Effector CD8-positive, alpha-beta T cell (primary cell): ENCODE data around the gene ATP10A.

ENCODE experiments used
- DNase-seq: peaks from one replicate; lab custom pipeline; 2025; lab: John Stamatoyannopoulos, UW

ATP10A gene

DNA sequence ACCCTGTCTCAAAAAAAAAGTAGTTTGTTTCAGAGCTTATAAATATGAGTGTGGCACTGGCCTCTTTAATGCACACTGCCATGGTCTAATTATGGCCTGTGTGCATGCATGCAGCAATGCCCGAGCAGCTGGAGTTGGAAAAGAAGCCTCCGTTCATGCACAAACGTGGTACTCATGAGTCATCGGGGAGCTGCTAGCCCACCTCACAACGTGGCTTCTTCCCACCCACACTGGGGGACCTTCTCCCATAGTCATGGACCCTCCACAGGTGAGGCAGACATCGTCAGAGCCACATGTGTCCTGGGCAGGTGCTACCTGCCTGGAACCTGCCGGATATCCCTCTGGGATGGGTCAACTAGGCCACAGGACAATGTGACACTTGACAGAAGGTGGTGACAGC, 66.7 kb downstream of the ATP10A start:
- no peak for DNase-seq

DNA sequence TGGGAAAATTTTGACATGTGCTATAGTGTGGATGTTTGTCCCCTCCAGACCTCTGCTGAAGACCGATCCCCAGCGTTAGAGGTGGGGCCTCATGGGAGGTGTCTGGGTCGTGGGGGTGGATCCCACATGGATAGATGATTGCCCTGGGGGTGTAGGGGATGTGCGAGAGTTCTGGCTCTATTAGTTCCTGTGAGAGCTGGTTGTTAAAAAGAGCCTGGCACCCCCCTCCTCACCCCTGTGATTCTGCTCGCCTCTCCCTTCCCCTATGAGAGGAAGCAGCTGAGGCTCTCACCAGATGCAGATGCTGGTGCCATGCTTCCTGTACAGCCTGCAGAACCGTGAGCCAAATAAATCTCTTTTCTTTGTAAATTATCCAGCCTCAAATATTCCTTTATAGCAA, 67.4 kb downstream of the ATP10A start:
- no peak for DNase-seq

DNA sequence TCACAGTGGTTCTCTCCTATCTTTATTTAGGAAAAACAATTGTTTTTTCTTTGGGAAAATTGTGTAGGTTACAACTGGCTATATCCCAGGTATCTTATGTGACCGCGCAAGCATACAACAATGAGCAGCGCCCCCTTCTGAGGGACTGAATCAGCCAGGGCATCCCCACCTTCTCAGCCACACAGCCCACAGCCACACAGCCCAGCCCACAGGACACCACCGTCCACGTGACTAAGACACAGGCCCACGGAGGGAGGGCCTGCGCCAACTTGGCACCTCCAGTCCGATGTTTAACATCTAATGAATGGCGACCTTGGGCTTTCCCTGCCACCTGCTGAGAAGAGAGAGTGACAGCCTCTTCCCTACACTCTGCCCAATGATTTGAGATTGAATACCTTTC, 68.1 kb downstream of the ATP10A start:
- no peak for DNase-seq

DNA sequence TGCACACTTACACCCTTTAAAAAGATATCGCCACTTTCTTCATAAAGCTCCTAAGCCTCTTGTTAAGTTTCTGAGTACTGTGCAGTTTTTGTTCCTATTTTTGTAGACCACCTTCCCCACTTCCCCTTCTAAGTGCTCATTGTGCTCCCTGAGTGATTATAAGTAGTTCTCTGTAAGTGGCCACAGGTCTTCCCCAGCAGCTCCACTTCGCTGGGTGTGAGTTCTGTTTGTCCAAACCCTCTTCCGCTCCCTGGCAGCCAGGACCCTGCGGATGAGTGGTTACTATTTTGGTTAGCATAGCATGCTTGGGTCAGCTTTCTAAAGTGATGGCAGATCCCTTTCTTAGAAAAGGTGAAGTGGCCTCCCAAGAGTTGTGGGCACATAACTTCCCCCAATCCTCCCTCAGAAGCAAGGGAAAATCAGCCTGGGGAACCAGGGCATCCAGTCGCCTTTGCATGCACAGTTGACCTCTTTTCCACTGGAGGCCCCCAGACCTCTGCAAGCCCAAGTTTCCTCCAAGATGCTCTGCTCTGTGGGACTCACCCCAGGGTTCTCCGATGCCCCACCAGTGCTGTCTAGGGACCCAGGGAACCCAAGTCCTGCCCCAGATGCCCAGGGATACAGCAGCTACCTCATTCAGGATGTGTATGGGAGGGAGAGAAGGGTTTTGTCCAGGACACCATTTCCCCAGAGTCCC, 69.6 kb downstream of the ATP10A start:
- DNase-seq: no peak

DNA sequence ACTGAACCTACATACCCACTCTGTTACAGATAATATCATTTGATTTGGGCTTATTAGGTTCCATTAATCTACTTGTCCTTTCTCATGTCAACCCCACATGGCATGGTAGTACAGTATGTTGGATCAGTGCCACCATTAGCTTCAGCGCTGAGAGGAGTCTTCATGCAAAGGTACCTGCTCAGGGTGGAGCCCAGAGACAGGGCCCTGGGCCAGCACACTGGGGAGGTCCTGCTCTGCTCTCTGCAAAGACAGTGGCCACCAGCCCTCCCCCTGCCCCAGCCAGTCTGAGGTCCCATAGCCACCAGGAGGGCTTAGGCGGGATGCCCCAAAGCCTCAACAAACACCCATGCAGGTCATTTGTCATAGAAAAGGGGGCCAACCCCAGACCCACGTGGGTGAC, 71.0 kb downstream of the ATP10A start:
- DNase-seq: no peak

DNA sequence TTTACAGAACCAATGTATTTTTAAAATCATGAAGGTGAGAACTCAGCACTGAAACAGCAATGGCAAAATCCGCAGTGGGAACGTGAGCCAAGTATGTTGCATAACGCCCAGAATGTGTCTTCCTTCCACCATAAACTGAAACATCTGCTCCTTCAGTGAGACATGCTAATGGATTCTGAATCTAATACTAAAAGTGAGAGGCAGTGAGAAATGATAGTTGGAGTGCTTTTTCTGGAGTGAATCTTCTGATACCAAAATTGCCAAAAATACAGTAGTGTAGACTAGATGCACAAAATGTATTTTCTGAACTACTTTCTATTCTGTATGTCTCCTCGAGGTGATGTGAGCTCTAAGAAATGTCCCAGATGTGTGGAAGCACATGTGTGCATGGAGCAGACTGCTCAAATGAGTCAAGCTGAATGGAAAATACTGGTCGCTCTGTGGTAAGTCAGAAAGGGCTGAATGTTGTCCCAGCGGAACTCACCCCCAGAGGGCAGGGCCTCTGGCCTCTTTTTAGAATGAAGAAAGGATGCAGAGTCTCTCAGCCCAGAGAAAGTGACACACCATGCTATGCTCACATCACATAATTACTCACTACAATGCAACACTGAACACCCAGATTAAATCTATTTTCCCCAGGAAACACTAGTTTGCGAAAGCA, 73.0 kb downstream of the ATP10A start:
- DNase-seq: no peak

DNA sequence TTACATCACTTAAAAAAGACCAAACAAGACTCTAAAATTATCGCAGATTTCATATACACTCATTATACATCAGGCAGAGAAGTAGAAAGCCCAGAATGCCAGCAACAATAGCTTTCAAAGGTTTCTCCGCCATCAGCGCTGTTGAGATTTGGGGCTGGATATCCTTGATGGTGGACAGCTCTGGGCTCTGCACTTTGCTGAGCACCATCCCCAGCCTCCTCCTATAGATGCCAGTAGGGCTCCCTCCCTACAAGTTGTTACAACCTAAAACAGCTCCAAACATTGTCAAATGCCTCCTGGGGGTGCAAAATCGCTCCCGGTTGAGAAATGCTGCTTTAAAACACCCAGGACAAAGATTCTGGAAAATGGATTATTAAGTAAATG, 73.5 kb downstream of the ATP10A start:
- DNase-seq: no peak

DNA sequence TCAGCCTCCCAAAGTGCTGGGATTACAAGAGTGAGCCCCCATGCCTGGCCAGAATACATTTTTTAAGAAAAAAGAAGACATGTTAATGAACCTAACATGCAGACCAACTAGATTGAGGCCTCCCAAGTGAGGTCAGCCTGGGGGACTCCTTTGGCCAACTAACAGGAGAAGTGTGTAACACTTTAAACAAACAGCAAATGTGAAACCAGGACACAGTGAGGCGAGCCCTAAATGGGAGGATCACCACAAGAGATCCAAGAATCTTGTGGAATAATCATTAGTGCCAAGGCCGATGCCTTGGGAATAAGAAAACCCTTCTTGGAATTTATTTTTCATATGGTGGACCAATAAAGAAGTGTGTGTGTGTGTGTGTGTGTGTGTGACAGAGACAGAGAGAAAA, 73.9 kb downstream of the ATP10A start:
- DNase-seq: no peak

DNA sequence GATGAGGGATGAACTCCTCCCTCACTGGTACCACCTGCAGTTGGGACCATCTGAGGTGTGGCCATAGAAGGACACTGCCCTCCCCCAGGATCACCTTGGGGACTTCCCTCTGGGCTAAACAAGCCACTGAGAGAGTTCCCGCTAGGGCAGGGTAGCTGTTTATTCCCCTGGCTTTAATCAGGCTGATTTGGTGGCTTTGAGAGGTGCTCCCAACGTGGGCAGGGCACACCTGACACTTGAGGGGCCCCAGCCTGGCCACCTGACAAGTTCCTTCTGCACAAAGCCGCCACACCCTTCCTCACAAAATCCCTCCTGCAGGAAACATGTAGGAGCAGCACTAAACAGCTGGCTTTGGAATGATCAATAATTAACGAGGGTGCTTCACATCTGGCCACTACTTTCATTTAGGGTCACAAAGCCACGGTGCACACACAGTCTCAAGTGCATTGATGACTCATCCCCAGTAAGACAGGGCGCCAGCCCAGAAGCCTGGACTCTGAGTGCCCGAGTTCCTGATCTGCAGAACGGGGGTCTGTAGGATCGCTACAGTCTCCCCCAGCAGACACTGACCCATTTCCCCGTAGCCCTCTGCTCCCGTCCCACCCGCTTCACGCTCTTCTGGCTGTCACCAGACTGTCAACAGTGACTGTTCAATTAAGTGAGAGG, 75.1 kb downstream of the ATP10A start:
- no peak for DNase-seq

DNA sequence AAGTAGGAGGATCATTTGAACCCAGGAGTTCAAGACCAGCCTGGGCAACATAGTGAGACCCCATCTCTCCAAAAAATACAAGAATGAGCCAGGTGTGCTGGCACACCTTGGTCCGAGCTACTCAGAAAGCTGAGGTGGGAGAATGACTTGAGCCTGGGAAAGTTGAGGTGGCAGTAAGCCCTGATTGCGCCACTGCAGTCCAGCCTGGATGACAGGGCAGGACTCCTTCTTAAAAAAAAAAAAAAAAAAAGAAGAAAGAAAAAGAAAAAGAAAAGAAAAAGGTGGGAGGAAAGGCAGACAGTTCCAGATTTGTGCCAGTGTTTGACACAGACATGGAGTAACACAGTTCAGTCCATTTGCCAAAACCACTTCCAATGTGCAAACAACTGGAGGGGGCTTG, 75.7 kb downstream of the ATP10A start:
- DNase-seq: no peak

DNA sequence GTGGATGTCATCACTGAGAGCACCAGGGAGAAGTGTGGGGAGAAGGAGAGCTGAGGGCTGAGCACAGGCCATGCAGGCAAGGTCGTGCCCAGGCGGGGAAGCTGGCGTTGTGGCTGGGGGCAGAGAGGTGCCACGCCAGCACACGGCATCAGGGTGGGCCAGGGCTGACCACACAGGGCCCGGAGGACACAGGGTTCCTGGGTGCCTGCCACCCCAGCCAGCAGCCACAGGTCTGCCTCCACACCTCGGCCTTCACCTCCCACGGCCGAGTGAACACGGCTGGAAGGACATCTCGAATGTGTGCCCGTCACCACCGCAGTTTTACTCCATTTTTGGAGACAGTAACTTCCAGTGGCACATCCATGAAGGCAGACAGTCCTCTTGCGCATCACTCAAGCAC, 77.1 kb downstream of the ATP10A start:
- no peak for DNase-seq

DNA sequence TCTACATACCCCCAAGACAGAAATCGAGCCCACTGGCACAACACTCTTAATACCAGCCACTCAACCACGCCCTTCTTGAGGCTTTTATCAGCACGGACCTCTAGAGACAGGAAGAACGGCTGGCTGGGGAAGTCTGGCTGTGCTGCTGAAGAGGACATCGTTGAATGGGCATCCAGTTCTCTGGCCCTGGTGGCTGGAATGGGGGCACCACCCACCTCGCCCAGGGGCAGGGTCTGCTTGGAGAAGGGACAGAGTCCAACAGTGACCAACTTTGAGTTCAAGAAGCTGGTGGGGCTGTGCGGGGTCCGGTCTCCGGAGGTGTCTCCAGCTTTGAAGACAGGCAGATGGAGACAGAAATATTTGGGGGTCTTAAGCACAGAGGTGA, 77.5 kb downstream of the ATP10A start:
- no peak for DNase-seq

DNA sequence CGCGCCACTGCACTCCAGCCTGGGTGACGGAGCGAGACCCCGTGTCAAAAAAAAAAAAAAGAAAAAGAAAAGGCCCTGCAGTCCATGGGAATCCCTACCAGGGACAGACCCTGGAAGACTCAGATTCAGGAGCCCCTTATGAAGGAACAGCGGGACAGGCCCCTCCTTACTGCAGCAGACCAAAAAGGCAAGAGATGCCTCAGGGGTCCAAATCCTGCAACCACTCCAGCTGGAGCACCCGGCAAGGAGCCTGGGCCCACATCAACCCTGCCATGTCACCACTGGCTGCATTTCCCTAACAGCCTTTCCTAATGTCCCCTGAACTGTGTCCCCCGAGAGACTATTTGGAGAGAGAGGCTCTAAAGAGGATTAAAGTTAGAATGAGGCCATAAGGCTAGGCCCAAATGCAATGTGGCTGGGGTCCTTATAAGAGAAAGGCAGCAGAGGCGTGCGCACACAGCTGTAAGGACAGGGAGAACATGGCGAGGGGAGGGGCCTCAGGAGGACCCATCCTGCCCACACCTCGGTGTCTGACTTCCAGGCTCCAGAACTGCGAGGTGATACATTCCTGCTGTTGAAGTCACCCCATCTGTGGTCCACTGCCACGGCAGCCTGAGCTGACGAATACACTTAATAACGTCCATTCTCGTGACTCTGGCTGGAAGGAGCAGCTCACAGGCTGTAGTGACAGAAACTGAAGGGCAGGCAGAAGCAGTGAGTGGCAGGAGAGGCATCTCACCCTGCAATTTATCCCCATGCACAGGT, 78.1 kb downstream of the ATP10A start:
- no peak for DNase-seq

DNA sequence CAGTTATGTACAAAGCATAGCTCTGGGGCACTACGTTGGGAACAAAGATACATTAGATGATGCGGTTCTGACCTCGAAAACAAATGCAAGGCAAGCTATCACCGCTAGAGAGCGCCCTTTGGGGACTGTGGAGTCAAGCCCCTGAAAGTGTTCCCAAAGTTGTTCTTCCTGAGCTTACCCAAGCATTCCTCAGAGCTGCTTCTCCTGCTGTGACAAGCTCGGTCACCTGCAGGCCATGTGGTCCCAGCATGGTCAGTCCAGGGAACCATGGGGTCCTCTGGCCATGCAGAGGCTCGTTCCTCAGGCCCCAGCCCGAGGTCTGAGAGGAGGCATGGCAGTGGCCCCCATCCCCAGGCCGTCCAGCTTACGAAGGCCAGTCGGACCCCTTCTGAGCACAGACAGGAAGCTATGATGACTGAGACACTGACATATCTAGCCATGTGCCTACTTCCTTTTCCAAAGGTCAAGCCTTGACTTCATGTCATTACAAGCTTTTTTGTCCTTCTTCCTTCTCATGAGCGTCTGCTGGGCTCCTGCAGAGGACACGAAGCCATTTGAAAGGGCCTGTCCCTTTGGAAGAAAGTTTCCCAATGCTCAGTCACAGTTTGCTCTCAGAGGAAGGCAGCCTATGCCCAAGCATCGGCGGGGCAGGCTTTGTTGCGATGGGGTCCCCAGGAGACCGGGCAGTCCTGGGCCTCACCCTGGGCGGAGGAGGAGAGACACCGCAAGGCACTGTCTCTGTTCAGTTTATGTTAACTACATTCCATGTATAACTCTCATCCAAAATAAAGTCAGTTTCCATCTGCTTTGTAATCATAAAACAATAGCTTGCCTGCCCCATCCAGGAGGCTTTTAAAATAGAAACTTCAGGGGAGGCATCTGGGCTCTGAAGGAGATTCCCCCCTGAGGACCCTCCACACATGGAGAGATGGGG, 79.3 kb downstream of the ATP10A start:
- DNase-seq: peak; percentile 7

DNA sequence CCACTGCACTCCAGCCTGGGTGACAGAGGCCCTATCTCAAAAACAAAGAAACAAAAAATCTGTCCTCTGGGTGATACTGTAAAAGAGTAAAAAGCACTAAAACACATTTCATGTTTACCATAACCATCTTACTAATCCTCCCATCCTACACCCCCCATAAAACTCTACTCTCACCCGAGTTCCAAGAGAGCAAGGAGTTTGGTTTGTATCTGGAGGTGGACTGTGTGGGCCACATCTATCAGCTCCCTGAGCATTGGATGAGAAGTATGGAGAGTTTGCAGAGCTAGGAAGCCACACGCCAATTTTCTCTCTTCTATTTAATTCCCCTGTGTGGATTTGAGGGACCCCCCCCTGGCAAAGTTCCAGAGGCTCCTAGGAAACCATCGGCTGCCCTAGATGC, 80.0 kb downstream of the ATP10A start:
- no peak for DNase-seq

DNA sequence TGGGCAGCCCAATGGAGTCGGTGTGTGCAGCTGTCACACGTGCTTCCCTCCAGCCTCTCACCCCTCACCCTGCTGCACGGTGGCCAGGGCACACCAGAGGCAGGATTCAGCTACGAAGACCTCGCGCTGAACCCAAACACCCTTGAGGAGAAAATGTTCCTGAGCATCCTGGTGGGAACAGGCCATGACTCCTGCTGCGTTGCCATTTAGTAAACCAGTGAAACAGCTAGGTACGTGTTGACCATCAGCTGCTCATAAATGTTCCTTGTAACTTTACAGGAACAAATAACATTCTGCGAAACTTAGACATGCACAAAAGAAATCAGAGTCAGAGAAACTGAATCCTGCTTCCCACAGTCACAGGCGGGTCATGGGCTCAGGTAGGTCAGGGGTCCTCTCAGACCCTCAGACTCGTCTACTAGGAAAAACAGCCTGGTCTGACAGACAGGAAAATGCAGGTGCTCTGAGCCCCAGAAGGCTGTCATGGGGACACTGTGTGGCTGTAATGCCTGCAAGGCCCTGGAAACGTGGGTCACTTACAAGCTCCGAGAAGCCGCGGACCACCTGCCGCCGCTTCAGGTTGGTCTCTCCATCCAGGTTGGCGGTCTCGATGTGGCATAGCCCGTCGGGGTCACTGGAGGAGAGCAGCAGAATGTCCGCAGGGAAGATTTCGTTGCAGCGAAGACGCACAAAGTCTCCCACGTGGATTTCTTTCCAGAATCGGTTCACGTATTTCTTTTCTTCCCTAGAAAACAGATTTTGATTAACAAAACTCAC, 82.5 kb downstream of the ATP10A start:
- DNase-seq: no peak

DNA sequence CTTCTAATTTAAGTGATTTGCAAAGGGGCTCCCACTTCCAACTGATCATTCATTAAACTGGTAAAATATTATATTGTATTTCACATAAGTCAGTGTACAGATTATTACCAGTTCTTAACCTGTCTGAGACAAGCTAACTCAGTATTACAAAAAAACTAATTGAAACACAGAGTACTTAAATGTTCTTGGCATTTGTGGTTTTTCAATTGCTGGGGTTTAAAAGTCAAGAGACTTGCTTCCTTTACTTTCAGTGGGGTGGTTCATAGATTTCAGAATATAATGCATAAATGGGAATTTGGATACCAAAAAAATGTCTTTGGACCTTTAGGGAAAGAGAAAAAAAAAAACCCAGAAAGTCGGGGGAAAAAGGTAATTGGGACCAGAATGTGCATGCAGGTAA, 85.0 kb downstream of the ATP10A start:
- DNase-seq: no peak

DNA sequence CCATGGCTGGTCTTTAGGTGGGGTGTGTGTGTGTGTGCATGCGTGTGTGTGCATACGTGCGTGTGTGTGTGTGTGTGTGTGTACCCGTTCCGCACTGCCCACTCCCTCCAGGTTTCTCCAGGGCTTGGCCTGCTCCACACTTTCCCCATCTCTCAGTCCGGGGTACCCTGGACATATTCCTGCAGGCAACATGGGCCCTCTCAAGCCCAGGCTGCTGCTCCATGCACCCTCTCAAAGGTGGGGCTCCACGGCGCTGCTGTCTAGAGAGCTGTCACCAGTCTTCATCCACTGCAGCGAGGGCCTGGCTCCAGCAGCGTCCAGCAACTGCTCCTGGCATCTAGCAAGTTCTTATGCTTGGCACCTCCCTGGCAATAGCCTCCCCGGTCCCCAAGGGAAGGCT, 86.1 kb downstream of the ATP10A start:
- DNase-seq: no peak

DNA sequence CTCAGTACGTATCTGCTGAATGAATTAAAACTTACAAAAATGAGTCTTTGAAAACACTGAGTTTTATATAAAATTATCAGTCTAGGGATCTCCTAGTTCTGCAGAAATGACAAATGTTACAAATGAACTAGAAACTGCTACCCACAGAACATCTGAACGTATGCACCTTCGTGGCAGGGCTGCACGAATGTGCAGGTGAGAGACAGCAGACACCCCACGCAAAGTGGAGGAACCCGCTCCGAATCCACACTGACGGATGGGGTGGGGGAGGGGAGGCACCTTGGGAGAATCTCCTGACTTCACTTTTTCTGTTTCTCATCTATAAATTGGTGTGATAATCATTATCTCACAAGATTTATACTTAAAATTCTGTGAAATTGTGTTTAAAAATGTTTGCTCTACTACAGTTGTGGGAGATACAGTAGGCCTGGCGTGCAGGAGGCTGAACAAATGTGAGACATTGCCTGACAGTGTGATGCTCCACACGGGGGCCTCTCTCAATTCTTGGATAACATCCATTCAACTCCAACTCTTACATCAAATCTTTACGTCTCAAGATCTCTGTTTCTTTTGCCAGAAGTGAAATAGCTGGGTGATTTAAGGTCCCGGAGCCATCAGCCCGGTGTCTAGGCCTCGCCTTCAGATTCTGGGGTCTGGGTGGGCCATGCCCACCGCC, 86.9 kb downstream of the ATP10A start:
- DNase-seq: no peak

DNA sequence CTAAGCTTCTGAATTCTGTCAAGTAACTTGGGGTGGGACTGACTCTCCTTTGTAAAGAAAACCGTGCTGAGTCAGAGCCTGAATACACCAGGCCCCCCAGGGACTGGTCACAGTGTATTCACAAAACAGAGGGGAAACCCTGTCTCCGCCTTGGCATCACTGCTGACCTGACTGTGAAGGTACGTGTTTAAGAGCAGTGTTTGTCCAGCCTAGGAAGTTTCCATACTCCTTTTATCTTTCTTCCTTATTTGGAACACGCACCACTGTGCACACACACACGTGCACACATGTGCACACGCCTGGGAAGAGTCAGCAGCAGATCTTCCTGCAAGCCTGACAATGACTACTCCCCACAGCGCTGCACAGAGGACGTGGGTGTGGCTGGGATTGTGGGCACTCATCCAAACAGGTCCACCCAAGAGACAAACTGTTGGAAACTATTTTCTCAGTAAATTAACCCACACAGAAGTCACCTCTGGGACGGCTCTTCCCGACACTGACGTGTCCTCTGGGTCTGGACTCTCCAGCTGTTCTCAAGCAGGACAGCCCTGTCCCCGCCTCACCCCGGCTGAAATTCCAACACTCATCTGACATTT, 87.7 kb downstream of the ATP10A start:
- DNase-seq: no peak
